GM21723 (cell line): ENCODE measurements around the gene TAF4.

Source experiments
- ATAC-seq: cut with Tn5 transposase; IDR thresholded peaks from one replicate; pipeline ENCODE4 v1.9.1; 2021; ENCODE audit warnings: mild to moderate bottlenecking, moderate library complexity; ENCODE audit not compliant: unreplicated experiment

The TAF4 gene

DNA sequence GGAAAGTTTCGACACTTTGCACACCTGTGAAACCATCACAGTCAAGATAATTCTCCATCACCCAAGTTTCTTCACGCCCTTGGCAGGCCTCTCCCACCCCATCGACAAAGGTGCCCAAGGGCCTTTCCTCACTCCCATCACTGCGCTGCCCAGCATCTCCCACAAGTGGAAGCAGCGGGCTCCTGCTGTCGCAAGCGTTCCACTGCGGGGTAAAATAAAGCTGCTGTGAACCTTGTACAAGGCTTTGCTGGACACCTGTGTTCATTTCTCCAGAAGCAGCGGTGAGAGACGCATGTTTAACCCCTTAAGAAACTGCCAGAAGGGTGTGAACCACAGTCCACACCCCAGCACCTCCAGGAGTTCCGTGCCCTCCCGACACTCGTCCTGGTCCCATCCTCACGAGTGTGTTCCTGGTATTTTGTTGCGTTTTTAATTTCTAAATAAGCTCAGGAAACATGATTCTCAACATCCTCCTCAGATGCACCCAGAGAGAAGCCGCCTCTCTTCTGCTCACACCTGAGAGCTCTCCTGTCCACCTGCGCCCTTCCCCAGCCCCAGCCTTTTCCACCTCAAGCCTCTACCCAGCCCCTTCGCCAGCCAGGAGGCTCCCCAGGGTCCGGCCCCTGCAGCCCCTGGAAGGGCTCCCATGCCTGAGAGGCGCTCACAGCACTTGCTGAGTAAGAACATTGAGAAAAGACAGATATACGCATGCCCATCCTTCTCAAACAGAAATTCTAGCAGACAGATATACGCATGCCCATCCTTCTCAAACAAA, 97.5 kb downstream of the TAF4 start:
- ATAC-seq, result no peak

DNA sequence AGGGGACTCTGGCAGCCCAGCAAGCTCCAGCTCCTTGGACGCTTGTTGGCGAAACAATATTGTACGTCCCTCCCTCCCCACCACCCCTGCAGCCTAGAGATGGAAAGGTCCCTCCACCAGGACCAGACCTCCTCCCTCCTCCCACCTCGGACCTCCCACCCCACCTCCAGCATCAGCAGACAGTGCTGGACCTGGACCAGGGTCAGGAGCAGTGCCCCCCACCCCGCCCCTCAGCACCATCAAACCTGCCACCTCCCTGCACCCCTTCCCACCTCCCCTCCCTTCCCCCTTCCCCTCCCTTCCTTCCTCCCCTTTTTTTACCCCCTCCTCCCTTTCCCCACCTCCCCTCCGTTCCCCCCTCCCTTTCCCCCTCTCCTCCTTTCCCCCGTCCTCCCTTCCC, 98.4 kb downstream of the TAF4 start:
- ATAC-seq, result no peak

- no peak for ATAC-seq
Observed at GRCh38 chr20:61966492-61967244, 99.0 kb downstream of the TAF4 start.

DNA sequence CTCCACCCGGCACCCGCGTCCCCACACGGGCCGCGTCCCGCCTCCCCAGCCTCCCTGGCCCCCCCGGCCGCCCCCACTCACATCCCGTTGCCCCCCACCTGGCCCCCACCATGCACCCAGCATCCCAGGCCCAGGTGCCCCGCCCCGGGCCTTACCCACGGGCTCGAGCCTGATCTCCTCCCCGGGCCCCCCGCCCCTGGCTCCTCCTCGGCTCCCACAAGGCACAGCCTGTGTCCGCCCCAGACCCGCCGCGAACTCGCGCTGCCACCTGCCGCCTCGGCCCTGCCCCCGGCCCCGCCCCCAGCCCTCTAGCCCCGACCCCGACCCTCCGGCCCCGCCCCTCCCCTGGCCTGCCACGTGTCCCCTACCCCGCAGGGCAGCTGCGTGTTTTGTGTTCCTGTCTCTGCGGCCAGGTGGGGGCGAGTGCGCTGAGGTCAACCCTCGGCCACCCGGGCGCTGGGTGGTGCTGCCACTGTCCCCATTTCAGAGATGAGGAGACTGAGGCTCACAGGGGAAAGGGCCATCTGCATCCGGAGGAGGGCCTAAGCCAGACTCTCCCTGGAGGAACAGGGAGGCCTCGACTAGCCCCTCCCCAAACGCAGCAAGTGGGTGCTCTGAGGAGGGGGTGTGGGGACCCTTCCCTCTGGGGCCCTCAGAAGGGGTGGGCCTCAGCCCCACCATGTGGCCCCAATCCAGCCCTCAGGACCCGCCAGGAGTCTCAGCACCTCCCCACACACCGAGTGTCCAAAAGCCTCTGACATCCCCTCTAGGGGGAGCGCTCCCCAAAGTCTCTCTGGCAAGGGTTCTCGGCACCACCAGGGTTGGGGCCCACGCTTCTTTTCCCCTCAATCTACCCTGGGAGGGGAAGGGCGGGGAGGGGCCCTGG, 99.8 kb downstream of the TAF4 start:
- ATAC-seq, result no peak

DNA sequence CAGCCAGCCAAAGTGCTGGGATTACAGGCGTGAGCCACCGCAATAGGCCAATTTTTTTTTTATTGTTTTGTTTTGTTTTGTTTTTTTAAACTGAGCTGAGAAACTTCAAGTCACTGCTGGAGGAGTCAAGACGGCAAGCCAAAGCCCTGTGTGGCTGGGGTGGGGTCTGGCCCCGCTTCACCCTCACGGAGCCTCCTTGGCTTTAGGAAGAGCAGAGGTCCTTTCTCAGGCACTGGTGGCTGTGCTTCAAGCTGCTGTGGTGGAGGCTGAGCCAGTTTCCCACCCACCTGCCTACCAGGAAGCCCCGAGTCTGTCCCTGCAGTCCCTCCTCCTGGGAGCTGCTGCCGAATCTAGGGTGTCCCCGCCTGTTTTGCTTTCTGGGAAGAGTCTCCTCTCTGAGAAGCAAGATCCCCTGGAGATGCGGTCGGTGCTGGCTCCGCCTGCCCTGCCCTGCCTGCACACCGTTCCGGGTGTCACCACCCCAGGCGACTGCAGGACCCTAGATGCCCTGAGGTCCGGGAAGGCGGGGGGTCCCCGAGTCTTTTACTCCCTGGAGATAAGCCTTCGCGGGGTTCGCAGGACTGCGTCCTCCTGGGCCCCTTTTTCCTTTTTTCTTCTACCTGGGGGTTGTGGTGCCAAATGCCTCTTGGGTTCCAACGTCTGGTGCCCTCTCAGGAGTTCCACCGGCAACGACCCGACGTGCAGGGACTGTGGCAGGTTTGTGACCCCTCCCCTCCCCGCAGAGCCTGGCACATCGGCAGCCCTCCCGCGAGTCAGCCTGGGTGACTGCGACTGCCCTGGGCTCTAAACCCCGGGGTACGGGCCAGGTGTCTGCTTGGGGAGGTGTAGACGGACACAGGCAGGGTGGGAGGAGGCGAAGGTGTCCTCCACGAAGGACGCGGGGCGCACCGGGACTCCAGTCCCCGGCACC, 100.7 kb downstream of the TAF4 start:
- ATAC-seq, result no peak

DNA sequence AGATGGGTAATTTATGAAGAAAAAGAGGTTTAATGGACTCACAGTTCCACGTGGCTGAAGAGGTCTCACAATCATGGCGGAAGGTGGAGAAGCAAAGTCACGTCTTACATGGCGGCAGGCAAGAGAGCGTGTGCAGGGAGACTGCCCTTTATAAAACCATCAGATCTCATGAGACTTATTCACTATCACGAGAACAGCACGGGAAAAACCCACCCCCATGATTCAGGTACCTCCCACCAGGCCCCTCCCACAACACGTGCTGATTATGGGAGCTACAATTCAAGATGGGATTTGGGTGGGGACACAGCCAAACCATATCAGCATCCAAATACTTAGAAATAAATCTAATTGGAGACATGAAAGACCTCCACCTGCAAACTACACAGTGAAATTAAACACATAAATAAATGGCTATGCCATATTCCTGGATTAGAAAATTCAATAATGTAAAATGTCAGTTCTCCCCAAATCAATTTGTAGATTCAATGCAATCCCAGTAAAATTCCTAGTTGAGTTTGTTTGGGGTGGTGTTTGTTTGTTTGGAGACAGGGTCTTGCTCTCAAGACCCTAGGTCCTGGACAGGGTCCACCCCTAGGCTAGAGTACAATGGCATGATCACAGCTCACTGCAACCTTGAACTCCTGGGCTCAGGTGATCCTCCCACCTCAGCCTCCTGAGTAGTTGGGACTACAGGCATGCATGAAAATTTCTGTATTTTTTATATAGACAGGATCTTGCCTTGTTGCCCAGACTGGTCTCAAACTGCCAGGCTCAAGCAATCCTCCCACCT, 101.6 kb downstream of the TAF4 start:
- ATAC-seq, result no peak

DNA sequence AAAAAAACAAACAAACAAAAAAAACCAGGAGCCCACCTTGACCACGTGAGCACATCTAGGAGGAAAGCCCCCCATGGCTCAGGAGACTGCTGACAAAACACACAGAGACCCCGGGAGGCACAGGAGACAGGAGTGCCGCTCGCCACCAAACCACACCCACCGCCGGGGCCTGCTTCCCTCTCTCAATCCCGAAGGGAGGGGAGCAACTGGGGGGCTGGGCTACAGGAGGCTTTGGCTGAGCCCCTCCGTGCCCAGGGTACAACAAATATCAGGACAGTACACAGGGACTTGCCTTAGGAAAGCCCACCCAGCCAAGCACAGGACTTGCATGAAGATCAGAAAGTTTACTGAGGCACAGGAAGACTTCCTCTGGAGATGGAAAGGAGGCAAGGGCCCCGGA, 102.5 kb downstream of the TAF4 start:
- no peak for ATAC-seq

GRCh38 chr20:61960836-61961235, 104.8 kb downstream of the TAF4 start:
- no peak for ATAC-seq

DNA sequence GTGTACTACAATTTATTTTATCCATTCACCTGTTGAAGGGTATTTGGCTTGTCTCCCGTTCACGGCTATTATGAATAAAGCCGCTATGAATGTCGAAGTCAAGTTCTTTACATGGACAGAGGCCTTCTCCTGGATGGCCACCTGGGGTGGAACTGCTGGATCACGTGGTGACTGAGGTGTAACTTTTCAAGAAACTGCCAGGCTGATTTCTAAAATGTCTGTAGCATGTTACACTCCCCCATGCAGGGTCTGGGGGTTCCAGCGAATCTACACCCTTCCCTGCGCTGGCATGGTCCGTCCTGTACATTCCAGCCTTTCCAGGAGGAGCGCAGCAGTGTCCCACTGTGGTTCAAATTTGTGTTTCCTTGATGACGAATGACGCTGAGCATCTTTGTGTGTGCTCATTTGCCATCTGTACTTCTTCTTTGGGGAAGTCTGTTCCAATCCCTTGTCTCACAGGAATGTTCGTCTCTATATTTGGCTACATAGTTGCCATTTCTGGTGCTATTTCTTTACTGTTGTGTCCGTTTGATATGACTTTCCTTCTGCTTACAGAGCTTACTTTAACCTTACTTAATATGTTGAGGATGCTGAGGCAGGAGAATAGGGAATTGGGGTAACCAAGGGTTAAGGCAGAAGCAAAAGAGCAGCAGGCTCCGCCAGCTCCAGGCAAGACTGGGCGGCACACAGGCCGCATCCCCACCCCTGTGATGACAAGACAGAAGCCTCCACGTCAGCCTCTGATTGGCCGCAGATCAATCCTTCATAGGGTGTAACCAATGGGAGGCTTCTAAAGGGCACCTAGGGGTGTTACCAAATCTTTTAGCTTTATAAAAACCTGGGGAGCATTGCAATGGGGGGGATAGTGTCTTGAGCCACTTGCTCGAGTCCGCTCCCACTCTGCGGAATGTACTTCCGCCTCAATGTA, 106.6 kb downstream of the TAF4 start:
- no peak for ATAC-seq

- no peak for ATAC-seq
Observed at GRCh38 chr20:61957961-61958715, 107.5 kb downstream of the TAF4 start.

- ATAC-seq, result no peak
Observed at GRCh38 chr20:61956396-61957342, 109.0 kb downstream of the TAF4 start.

- no peak for ATAC-seq
Observed at GRCh38 chr20:61955668-61956395, 109.8 kb downstream of the TAF4 start.

DNA sequence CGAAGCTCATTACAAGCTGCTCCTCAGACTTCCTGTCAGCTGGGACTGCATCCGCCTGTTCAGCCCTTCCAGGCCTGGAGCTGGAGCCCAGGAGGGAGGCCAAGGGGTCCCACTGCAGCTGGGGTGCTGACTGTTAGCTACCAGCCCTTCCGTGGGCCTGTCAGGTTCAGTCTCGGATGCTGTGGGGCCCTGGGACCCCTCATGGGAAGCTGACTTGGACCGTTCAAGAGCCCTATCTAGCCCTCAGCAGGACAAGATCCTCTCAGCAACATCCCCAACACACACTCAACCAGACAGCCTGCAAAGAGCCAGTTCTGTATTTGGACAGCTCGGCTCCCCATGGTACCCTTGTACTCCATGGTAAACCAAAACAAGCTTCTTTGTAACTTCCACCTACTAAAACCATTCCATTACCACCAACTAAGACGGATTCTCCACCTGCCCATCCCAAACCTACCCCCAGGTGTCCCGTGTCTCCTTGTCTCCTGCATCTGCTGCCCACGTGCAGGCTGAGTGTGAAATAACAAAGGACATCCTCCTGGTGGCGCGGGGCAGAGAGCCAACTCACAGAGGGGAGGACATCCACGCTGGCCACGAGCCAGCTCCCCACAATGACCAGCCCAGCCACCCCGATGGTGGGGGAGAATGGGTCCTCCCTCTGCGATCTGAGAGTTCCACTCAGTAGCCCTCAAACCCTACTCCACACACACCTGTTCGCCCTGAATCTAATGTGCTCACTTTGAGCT, 111.2 kb downstream of the TAF4 start:
- ATAC-seq, result no peak

DNA sequence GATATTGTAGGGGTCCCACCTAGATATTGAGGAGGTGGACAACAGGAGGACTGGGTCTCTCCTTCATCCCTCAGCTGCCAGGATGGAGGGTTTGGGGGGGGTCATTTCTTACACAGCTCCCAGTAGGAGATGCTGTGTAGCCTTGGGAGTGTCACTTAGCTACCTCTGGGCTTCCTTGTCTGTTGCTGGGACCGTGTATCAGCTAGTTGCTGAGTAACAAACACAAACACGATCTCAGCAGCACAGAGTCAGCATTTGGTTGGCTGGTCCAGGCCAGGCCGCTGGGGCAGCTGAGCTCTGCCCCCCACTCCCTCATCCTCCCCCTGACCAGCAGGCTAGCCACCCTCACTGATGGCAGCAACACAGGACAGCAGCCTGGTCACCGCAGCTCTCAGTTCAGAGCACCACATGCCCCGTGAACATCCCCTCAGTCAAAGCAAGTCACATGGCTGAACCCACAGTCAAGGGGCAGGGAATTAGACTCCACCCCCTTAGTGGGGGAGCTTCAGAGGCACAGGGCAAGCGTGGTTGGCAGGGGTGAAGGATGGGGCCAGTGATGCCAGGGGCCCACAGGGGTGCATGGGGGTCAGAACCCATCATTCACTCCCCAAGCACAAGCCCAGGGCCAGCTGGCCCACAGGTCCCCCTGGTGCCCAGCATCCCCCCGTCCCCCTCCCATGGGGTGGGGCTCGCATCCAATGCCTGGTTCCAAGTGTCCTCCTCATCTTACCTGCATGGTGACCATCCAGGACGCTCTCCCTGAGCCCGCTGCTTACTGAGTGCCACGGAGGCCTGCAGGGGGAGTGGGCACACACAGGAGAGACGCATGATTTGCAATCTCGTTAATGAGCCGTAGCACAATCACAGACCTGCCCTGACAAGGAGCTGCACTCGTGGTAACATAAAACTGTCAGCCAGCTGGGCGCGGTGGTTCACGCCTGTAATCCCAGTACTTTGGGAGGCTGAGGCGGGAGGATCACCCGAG, 112.4 kb downstream of the TAF4 start:
- no peak for ATAC-seq
